ENCODE results near the gene DRD3. TPM values are rescaled to one million over a fixed set of nuclear protein-coding genes. Genes with fewer than 3 reads are reported as not detected.

The DRD3 gene
- total RNA-seq, 2 experiments from 2014 or later = not detected

GRCh38 chr3:114214542-114215341 lies 35.9 kb upstream of the DRD3 start:
- H3K4me2 ChIP-seq (ENCODE audit: low read length) = peak overlapping the region; percentile 91
- no peaks in the 10 kb centered on the region for H4K20me1 ChIP-seq (ENCODE audit: insufficient read depth, low read length)
- H3K27ac ChIP-seq (ENCODE audit: low read depth, low read length, poor library complexity, severe bottlenecking) = peak overlapping the region; percentile 99
- DNase-seq (ENCODE audit: low spot score) = peak; percentile 61
- H3K79me2 ChIP-seq (ENCODE audit: insufficient read depth, low read depth, low read length) = peaks cover 14% of the 10 kb centered on the region; the same call in 1 of the 2 replicates
- H3K9me3 ChIP-seq (ENCODE audit: low read length) = no peaks in the 10 kb centered on the region
- peaks cover 62% of the 10 kb centered on the region for H3K4me1 ChIP-seq (ENCODE audit: insufficient read depth, low read length, poor library complexity, severe bottlenecking)
- H3K36me3 ChIP-seq (ENCODE audit: insufficient read depth, low read length) = no peaks in the 10 kb centered on the region
- H2AFZ ChIP-seq (ENCODE audit: low read length) = peak overlapping the region; percentile 91; the same call in 1 of the 2 replicates
- intact Hi-C loops (cut with micrococcal nuclease; ENCODE audit: unreplicated experiment) = loop anchor here (1.0 to 10.0 kb wide), 9 partner anchors 76 to 933 kb away; partner anchors contain the start of genes CCDC191, QTRT2, SIDT1 and ZBTB20
- BruUV-seq (replicated peaks) = TSS peak; percentile 95
- no peaks in the 10 kb centered on the region for H3K9me2 ChIP-seq (ENCODE audit: insufficient read depth, low read length)
- POLR2A ChIA-PET = interaction anchor here (0.5 to 2.8 kb wide), 11 partner anchors 8 to 590 kb away, joined by 3 to 38 read pairs (median 5); no protein-coding TSS in a partner anchor
- TF ChIP-seq CTCF (conservative IDR thresholded peaks at IDR 0.05; ENCODE audit: low read length) (no peak), EZH2phosphoT487 (IDR thresholded peaks at IDR 0.05; ENCODE audit: borderline replicate concordance, low read depth, low read length) (no peak)
- H3K4me3 ChIP-seq (ENCODE audit: low read depth, low read length, poor library complexity, severe bottlenecking) = peak overlapping the region; percentile 69
- CTCF ChIA-PET (ENCODE audit: unreplicated experiment) = interaction anchor here (1.0 kb wide), 1 partner anchor 10 kb away, joined by 3 read pairs; no protein-coding TSS in a partner anchor

GRCh38 chr3:114213627-114214541 lies 35.0 kb upstream of the DRD3 start:
- no TSS peak for BruUV-seq (replicated peaks)
- peaks cover 14% of the 10 kb centered on the region; the same call in 1 of the 2 replicates for H3K79me2 ChIP-seq (ENCODE audit: insufficient read depth, low read depth, low read length)
- intact Hi-C loops (cut with micrococcal nuclease; ENCODE audit: unreplicated experiment) = loop anchor here (1.0 to 10.0 kb wide), 10 partner anchors 61 to 679 kb away; partner anchors contain the start of genes CCDC191, NAA50, QTRT2 and SIDT1
- CTCF ChIA-PET (ENCODE audit: unreplicated experiment) = interaction anchor here (0.6 to 1.1 kb wide), 6 partner anchors 8 to 471 kb away, joined by 3 to 5 read pairs (median 3); no protein-coding TSS in a partner anchor
- peak overlapping the region; percentile 91; the same call in 1 of the 2 replicates for H2AFZ ChIP-seq (ENCODE audit: low read length)
- peaks cover 54% of the 10 kb centered on the region for H3K4me1 ChIP-seq (ENCODE audit: insufficient read depth, low read length, poor library complexity, severe bottlenecking)
- H3K4me3 ChIP-seq (ENCODE audit: low read depth, low read length, poor library complexity, severe bottlenecking) = peak overlapping the region; percentile 69
- TF ChIP-seq CTCF (conservative IDR thresholded peaks at IDR 0.05; ENCODE audit: low read length) (peak; percentile 70), EZH2phosphoT487 (IDR thresholded peaks at IDR 0.05; ENCODE audit: borderline replicate concordance, low read depth, low read length) (no peak)
- no peaks in the 10 kb centered on the region for H3K36me3 ChIP-seq (ENCODE audit: insufficient read depth, low read length)
- no peaks in the 10 kb centered on the region for H4K20me1 ChIP-seq (ENCODE audit: insufficient read depth, low read length)
- H3K9me2 ChIP-seq (ENCODE audit: insufficient read depth, low read length) = no peaks in the 10 kb centered on the region
- peak; percentile 93 for DNase-seq (ENCODE audit: low spot score)
- peak overlapping the region; percentile 99 for H3K27ac ChIP-seq (ENCODE audit: low read depth, low read length, poor library complexity, severe bottlenecking)
- H3K4me2 ChIP-seq (ENCODE audit: low read length) = peak overlapping the region; percentile 91
- no peaks in the 10 kb centered on the region for H3K9me3 ChIP-seq (ENCODE audit: low read length)
- POLR2A ChIA-PET = interaction anchor here (0.5 to 2.8 kb wide), 31 partner anchors 9 to 699 kb away, joined by 3 to 38 read pairs (median 4); partner anchors contain the start of genes ATP6V1A, DRD3 and SPICE1
